Stimulated activated naive CD4-positive, alpha-beta T cell treated with Interleukin-2 at 50 U/mL for 16 hours (primary cell): Measurements from ENCODE around the gene WDR7.

ENCODE experiments used
- DNase-seq: peaks from one replicate; lab custom pipeline; 2025; lab: John Stamatoyannopoulos, UW

Gene WDR7

DNA sequence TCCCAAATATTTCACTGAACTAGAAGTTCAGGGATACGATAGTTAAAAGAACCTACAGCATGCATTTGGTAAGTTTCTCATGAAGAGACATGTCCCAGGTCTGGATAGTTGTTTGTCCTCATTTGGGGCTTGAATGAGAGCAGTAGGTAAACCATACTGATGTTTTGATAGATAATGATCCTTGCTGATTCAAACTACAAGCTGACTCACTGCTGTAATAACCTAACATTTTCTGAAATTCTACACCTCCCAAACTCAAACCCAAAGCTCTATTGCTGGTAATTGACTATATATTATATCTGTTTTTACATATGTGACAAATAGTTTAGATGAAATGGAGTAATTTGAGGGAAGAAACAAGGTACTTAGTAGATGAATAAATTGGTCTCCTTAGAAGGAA lies 341.6 kb downstream of the WDR7 start:
- DNase-seq = no peak

DNA sequence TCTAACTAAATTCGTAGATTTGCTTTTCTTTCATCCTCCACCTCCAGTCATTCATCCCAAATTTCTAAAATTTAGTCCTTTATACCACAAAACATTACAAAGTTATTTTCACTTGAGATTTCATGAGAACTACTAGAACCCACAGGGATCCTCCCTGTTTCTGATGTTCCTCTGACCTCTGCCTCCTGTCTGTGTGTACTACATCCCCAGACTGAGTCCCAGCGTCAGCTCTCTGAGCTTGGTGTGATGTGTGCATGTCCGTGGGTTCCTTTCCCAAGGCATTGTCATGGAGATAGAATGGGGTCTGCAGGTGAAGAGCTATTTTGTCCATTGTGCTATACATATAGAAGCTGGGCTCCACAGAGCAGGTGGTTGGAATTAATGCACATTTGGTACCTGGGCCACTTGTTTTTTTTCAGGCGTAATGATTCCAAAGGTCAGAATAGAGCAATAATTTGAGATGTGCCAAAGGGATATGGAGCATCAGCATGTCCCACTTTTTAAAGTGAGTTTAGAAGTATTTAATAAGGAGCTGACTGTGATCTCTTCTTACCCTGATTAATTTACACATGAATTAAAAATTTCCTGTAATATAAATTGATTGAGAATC lies 344.5 kb downstream of the WDR7 start:
- DNase-seq = no peak

DNA sequence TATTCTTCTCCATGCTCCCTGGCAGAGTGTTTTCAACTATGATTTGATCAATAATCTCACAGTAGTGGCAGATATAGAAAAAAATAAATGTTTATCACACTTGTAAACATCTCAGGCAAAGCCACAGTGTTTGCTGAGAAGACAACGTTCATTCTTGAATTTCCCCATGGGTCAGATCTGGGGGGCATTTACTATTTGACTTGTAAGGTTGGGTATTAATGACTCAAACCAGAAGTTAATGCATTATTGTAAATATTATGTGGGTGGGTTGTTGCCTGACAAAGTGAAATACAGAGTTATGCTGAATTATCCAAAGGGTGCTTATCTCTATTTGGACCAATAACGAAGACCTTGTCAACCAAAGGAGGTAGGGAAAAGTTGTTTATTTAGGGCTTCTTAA lies 346.0 kb downstream of the WDR7 start:
- no peak for DNase-seq

DNA sequence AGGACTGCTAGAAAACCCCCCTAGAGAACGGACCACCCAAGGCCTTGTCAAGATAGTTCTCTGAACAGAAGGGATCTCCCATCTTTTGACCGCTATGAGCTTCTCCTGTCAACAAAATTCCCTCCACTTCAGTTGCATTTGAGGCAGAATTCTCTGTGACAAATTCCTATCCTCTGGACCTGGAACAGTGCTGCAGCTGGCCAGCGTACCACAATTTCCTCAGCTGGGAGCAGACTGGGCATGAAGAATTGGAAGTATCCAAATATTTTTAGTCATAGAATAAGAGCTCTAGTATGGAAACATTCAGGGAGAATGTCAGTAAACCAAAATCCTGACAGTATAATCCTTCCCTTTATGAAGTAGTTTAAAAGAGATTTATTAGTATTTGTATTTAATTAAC lies 348.7 kb downstream of the WDR7 start:
- DNase-seq = no peak

DNA sequence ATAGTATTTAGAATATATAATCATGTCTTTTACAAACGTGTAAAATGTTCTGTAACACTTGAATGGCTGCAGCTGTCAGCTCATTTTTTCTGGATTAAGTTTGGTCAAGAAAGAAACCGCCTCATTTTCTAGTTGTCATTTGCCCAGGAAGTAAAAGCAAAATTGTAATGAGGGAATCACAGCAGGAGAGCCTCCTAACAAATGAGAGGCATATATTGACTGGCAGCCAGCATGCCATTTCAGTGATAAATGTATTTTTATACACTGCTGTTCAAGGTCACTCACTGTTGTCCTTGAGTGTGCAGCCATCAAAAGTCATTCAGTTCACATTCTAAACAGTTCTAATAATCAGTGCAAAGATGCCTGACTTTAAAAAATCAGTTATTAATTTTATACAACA lies 351.5 kb downstream of the WDR7 start:
- no peak for DNase-seq

DNA sequence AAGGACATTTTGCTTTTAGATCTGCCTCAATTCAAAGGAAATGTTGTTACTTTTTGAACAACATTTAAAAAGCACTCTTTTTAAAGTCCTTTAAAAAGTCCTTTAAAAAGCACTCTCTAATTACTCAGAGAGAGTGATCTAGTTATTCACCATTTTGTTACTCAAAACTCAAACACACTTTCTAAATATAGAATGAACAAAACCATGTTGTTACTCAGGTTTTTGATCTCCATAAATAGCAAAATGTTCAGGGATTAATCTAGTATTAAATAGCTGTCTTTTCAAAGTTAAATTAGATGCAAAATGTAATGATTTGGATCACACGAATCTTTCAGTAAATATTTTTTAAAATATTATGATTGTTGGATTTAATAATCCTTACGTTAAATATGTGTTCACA lies 352.2 kb downstream of the WDR7 start:
- no peak for DNase-seq

DNA sequence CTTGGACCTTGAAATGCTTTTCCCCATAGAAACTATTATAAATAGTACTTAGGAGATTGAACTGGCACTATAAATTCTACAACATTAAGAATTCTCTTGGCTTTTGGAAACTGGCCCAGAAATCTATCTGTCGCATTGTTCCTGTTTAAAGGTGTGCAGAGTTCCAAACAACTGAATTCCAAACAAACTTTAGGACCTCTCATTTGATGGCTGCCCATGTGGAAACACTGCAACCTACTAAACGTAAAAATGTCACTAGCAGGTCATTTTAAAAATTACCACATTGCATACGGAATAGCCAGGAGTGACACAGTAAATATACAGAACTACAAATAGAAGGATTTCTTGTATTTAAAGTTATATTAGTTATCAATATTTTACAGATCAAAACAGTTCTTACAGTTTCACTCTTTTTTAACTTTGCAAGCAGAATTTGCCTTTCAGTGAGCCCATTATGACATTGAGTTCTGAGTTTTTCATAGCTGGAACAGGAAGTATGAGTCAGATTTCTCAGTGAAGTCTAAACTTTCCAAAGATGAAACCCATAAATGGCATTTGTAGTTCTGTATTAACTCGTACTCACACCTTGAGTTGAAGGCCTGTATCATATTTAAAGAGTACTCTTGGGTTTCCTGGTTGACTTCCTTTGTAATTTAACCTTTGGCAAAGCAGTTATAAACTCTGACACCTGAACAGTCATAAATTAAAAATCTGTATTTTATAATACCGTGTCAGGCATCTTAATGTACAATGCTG lies 353.4 kb downstream of the WDR7 start:
- no peak for DNase-seq

DNA sequence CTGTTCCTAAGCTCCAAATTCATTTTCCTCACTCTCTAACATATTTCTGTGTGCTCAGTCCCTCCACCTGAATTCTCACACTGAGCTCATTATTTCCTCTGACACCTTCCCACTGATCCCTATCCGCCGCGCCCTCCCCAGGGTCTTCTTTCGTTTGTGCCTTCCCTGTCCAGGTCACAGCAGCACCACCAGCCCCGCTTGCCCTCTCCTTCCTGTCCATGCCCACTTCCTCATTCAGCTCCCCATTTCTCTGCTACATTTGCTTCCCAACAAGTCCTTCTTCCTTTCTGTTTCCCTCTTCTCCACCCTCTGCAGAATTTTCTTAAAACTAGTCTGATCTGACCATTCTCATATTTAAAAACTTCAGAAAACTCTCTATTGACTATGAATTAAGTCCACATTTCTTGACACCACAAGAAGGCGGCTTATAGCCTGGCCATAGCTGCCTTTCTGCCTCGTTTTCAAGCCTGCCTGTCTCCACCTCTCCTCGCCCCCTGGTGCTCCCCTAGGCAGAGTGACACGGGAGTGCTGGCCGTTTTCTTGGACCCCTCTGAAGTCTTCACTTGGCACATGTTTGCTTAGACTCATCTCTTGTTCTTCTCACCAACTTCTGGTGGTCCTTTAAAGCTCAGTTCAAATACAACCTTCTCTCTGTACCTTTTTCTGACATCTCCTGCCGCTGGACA lies 357.0 kb downstream of the WDR7 start:
- no peak for DNase-seq

DNA sequence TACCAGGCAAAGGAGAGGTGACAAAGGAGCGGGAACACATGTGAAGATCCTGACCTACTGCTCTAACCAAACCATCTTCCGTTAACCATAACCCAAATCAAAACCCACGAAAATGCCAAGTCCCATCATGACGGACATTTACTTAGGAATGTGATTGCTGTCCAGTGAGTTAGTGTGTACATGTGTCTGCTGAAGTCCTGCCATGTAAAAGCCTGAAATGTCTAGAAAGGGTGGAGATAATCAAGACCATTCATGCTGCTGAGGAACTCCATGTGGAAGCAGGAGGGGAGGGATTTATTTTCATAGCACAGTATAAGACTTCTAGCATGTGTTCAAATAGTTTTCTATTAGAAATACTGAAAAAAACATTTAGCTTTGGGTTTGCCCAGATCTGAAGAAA lies 358.7 kb downstream of the WDR7 start:
- DNase-seq = no peak

DNA sequence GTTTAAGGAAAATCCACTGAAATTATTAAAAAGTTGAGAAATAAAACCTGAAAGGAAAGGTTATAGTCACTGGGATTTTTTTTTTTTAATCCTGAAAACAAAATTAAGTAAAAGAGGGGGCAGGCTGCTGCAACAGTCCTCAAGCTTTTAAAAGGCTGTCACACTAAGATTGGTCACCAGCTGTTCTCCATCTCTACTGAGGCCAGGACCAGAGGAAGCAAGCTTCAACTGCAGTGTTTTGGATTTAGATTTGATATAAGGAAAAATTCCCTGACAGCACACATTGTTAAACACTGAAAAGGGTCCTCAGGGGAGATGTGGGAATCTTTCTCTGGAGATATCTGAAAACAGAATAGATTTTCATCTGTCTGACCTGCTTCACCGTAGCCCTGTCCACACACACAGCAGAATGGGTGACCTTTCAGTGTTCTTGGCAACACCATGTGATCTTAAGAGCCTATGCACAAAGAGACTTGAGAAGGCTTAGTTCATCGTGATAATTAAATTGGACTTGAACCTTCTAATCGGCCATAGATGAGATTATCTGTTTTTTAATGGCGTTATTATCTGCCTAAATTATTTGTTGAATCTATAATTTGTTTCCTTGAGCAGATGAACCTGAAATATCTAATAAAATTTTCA lies 363.7 kb downstream of the WDR7 start:
- no peak for DNase-seq

DNA sequence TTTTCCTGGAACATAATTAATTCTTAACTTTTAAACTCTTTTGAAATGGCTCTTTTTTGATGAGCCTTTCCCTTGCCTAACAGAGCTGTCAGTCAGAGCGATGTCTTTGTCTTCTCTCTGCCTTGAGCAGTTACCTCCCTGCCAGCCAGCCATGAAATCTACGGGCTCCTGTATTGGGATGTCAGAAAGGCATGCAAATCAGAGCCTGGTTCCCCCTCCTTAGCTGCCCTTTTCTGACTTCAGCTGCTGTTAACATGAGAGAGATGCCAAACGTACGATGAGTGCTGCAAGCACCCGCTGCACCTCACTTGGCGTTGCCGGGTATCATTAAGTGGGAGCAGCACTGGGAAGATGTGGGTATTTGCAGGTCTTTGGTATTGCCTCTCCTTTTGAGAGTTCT lies 364.3 kb downstream of the WDR7 start:
- no peak for DNase-seq

DNA sequence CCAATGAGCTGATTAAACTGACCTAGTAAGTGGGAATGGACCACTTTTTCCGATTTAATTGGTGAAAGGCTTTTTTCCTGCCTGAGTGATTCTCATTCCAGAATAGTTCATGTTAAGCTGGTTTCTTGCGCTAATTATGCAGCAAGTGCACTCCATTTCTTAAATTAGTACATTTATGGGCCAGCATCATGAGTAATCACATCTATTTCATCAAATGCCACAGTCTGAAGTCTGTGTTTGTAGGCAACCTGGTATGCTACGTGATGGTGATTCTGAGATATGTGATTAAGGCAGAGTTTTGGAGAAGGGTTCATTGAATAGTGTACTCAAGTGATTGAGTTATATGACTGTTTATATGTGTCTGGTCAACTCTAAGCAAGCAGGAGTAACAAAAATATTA lies 367.7 kb downstream of the WDR7 start:
- DNase-seq = no peak

DNA sequence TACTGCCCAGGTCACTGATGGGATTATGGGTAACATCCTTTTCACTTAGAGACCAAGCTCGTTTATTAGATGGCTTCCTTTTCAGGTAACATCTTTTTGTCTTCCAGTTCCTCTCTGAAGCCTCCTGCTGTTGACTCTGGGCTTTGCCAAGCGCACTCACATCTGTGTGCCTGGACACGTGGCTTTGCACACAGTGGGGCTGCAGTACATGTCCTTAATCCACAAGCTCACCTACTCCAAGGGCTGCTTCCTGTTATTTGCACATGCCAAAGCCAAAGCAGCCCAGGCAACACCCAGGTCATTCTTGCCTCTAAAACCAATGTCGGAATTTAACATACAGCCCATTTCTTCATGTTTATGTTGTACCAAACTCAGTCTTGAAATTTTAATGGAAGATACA lies 371.6 kb downstream of the WDR7 start:
- no peak for DNase-seq

DNA sequence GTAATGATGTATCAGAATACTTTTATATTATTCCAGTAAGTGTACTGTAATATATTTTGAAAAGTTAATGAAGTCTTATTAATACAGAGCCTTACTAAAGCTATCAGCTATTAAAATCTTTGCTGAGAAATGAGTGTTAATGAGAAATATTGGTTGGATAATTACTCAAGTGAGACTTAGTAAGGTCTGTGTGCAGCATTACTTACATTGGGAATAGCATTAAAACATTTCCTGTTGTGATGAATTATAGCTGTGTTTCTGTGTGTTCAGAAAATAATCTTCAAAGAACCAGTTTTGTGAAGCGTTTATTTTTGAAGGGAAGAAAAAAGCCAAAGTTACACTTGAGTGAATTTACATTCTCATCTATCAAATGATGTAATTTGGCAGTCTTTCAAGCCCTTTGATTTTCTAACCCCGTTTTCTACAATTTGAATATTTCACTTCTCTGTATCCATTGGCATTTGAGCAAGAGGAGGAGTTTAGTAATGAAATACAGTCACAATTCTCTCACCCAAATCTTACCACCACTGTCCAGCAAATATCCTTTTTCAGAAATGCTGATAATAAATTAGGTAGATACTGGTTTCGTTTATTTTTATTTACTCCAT lies 372.2 kb downstream of the WDR7 start:
- DNase-seq = no peak

DNA sequence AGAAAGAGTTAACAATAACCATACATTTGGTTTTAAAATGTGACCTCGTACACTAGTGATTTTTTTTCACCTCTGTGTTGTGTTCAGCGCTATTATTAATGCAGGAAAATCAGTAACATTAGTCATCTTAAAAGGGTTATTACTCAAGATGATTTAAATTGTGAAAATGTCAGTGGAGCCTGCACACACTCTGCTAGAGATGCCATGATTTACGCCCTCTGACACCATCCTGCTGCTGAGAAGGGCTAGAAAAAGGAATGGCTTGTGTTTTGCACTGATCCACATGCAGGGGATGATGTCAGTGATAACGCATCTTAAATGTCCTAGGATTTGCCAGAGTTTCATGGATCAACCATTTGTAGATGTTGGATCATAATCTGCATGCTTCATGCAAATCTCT lies 374.4 kb downstream of the WDR7 start:
- DNase-seq = no peak

DNA sequence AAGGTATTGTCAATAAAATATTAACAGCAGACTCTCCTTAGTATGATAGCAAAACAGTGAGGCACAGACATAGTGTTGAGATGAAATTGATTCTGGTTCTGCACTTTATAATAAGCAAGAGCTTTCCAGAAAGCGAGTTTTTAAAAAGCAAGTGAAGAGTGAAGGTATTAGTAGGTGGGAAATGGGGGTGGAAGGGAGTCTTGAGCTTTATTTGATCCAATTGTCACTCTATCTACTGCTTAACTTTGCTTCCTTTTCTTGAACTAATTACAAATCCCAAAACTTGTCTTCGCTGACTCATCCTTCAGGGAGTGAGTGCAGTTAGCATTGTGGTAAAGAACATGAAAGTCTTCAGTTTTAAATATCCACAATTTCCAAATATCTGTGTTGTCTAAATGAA lies 375.2 kb downstream of the WDR7 start:
- no peak for DNase-seq

DNA sequence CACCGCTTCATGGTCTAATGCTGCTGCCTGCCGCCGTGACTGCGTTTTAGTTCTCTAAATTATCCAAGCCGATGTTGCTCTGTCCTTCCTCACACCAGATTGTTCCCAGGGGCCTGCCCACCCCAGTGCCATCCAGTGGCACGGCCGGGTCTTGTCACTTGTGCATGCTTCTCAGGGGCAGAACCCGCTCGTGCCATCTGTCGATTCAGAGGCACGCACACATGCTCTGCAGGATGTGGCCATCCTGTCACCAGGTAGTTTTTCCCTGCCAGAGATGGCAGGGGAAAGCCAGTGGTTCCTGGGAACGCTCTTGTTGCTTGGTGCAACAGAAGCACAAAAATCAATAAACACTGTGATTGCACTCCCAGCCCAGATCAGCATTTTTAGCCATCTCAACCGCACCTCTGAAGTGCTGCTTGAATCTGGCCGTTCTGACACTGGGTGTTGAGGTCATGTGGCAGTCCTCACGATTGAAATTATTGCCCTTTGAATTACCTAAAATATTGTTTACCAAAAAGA lies 376.1 kb downstream of the WDR7 start:
- DNase-seq = no peak

DNA sequence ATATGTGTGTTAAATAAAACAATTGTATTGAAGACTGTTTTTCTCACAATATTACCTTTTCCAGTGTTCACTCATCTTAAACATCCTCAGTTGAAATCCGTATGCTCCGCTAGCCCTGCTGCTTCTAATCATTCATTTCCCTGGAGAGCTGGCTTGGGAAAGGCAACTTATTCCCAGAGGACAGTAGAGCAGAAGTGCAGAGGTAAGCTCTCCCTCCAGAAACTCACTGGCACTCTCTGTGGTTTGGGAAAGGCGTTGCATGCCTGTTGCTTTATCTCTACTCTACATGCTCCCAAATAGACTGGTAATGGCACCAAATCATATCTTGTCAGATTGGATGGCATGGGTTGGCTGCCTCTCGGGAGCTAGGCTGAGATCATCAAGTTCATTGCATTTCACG lies 378.6 kb downstream of the WDR7 start:
- no peak for DNase-seq

DNA sequence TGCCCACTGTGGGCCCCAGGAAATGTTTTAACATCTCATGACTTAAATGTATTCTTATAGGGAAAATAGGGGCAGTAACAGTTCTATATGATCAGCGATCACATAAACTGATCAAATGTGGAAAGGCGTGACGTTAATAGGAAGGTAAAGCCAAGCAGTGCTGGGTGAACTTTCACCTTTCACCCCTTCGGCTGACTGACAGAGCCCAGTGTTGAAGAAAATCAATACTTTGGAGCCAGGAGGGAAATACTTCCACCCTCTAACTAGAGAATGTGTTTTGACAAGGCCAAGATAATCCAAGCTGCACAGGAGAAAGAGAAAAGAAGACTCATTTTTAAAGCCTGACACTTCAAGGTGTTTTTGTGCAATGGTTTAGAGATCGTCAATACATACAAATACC lies 379.3 kb downstream of the WDR7 start:
- DNase-seq = no peak

DNA sequence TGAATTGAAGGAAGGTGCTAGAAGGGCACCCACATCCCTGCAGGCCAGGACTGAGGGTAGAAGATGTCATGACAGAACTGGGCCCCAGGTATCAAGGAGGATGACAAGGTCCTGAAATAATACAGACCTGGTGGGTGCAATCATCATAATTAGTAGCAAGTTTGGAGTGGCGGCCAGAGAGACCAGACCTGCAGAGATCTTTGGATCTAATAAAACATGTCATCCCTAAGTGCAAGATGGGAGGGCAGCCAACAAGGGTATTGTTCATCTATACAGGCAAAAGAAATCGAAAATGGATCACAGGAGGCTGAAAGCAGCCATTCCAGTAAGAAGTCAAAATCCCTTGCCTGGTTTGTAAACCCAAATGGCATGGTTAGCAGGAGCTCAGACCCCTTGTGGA lies 384.4 kb downstream of the WDR7 start:
- DNase-seq = no peak

DNA sequence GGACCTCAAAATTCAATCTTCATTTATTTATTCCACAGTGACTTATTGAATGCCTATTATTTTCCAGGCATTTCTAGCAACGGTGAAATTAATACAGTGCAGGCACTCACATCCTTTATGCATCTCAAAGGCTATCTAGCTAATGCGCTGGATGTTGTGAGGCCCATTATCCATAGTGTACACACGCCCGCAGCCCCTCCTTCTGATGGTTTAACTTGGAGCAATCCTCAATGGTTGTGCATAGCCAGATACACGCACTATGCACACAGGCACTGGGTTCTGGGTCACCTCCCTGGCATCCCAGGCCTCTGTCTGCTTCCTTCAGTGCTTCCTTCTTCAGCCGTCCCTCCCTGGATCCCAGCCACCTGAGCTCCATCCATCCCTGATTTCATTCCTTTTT lies 387.2 kb downstream of the WDR7 start:
- no peak for DNase-seq

DNA sequence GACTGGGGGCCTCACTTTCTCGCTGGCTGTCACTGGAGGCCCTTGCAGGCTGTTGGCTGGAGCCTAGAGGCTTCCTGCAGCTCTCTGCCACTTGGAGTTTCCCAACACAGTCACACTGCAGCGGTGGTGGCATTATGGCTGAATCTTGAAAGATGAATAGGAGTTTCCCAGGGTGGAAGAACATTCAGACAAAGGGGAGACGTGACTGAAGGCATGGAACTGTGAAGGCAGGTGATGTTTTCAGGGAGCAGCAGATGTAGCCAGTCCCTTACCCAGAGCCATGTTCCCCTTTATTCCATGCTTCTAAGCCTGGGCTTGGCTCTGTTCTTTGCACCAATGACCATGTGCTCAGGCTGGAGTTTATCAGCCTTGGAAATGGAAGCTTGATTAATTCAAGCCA lies 389.0 kb downstream of the WDR7 start:
- no peak for DNase-seq
